ENCODE measurements around the gene HAPSTR1.

Gene HAPSTR1

DNA sequence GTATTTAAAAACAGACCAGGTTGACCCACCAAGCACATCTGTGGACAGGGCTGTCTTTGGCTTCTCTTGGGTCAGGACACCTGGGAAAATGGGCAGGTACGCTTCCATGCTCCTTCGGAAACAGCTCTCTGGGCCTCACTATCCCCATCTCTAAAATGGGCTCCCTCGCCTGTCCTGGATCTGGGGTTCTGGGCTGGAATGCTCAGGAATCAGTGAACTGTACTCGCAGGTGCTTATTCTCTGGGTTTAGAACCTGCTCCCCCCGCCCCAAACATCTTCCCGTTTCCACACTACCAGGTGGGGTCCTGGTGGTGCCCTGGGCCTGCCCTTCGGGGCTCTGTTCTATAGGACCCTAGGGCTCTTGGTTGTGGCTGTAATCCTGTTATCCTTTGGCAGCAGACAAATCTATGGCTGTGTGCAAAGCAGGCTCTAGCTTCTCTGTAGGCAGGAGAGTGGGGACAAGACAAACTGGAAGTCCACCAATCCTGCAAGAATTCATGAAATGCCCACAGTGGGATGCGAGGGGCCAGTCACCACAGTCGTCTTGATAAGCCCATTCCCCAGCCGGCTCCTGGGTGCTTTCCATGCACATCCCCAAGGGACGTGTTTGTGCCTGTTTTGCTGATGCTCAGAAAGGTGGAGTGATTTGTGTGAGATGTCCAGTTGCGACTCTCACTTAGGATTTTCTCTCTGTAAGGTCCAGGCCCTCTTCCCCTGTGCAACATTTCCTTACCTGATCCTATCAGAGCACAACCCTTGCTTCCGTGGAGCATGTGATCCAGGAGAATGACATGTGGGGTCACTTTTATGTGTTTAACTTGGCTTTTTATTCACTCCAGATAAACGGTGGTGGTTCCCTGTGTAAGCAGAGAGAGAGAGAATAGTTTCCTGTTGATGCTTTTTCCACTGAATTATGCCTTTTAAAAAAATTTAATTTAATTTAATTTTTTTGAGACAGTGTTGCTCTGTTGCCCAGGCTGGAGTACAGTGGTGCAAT is 37.2 kb downstream of the HAPSTR1 start:
- Histone ChIP-seq H3K27me3 (ENCODE audit: insufficient read depth, low read length, poor library complexity) (no peaks in the 10 kb centered on the region), H3K4me3 (ENCODE audit: low read depth in 1 of 2, low read length in 2 of 2) (no peak overlapping the region), H3K36me3 (ENCODE audit: insufficient read depth, low read length) (peaks cover 17% of the 10 kb centered on the region), H3K4me2 (ENCODE audit: insufficient read depth, low read length) (no peak overlapping the region), H3K27ac (ENCODE audit: low read length) (peak overlapping the region; percentile 37; the same call in 1 of the 2 replicates), H3K9ac (ENCODE audit: low read depth, low read length) (no peak overlapping the region), H4K20me1 (ENCODE audit: insufficient read depth, low read length) (peaks cover 32% of the 10 kb centered on the region), H3K79me2 (ENCODE audit: insufficient read depth, low read length) (0 out of 2 replicates have a peak, but pooled peaks cover 4% of the 10 kb centered on the region), H3K9me3 (ENCODE audit: insufficient read depth, low read length, severe bottlenecking) (no peaks in the 10 kb centered on the region), H3K4me1 (ENCODE audit: insufficient read depth, low read length) (peaks cover 41% of the 10 kb centered on the region), H2AFZ (ENCODE audit: low read depth, low read length) (no peak overlapping the region)
- TF ChIP-seq, protein P1, sequence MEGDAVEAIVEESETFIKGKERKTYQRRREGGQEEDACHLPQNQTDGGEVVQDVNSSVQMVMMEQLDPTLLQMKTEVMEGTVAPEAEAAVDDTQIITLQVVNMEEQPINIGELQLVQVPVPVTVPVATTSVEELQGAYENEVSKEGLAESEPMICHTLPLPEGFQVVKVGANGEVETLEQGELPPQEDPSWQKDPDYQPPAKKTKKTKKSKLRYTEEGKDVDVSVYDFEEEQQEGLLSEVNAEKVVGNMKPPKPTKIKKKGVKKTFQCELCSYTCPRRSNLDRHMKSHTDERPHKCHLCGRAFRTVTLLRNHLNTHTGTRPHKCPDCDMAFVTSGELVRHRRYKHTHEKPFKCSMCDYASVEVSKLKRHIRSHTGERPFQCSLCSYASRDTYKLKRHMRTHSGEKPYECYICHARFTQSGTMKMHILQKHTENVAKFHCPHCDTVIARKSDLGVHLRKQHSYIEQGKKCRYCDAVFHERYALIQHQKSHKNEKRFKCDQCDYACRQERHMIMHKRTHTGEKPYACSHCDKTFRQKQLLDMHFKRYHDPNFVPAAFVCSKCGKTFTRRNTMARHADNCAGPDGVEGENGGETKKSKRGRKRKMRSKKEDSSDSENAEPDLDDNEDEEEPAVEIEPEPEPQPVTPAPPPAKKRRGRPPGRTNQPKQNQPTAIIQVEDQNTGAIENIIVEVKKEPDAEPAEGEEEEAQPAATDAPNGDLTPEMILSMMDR (IDR thresholded peaks at IDR 0.05; ENCODE audit: borderline replicate concordance, extremely low read depth, low read length, poor library complexity, severe bottlenecking): no peak
- TF ChIP-seq EZH2 (IDR thresholded peaks at IDR 0.05; ENCODE audit: borderline replicate concordance, low read depth, low read length, severe bottlenecking): no peak
- DNase-seq (no peak), ATAC-seq (ENCODE audit: insufficient read depth, low read depth) (no peak)

DNA sequence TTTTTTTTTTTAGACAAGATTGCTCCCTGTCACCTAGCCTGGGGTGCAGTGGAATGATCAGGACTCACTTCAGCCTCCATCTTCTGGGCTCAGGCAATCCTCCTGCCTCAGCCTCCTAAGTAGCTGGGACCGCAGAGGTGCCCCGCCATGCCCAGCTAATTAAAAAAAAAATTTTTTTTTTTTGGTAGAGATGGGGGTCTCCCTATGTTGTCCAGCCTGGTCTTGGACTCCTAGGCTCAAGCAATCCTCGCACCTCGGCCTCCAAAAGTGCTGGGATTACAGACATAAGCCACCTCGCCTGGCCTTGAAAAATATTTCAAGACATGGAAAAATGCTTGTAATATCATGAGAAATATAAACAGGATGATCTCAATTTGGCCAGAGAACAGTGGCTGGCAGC is 42.9 kb downstream of the HAPSTR1 start:
- no peaks in the 10 kb centered on the region for H3K36me3 ChIP-seq (ENCODE audit: insufficient read depth, low read length)
- TF ChIP-seq, protein P1 (IDR thresholded peaks at IDR 0.05; ENCODE audit: borderline replicate concordance, extremely low read depth, low read length, poor library complexity, severe bottlenecking): no peak
- TF ChIP-seq EZH2 (IDR thresholded peaks at IDR 0.05; ENCODE audit: borderline replicate concordance, low read depth, low read length, severe bottlenecking): no peak
- DNase-seq (no peak), ATAC-seq (ENCODE audit: insufficient read depth, low read depth) (no peak)
- no peak overlapping the region for H3K4me2 ChIP-seq (ENCODE audit: insufficient read depth, low read length)
- no peaks in the 10 kb centered on the region for H3K9me3 ChIP-seq (ENCODE audit: insufficient read depth, low read length, severe bottlenecking)
- H3K4me1 ChIP-seq (ENCODE audit: insufficient read depth, low read length): peaks cover 4% of the 10 kb centered on the region; the same call in 1 of the 2 replicates
- H3K9ac ChIP-seq (ENCODE audit: low read depth, low read length): no peak overlapping the region
- H3K4me3 ChIP-seq (ENCODE audit: low read depth in 1 of 2, low read length in 2 of 2): no peak overlapping the region
- no peaks in the 10 kb centered on the region for H3K79me2 ChIP-seq (ENCODE audit: insufficient read depth, low read length)
- H4K20me1 ChIP-seq (ENCODE audit: insufficient read depth, low read length): peaks cover 8% of the 10 kb centered on the region; the same call in 1 of the 2 replicates
- no peak overlapping the region for H3K27ac ChIP-seq (ENCODE audit: low read length)
- H3K27me3 ChIP-seq (ENCODE audit: insufficient read depth, low read length, poor library complexity): no peaks in the 10 kb centered on the region
- H2AFZ ChIP-seq (ENCODE audit: low read depth, low read length): no peak overlapping the region

DNA sequence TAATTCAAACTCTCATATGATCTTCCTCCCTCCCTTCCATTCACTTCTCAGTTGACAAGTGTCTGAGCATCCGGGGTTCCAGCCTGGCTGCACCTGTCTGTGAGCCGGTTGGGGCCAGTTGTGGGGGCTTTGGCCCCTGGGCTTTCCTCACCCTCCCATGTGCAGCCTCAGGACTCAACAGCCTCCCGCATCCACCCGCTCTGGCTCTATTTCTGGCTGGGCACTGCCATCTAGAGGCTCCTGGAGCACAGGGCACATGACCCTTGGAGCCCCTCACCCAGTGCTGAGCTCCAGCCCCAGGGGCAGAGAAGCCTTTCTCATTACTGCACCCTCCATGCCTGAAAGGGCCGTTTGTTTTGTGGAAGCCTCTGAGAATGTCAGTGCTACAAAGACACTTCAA is 43.3 kb downstream of the HAPSTR1 start:
- peaks cover 4% of the 10 kb centered on the region; the same call in 1 of the 2 replicates for H3K4me1 ChIP-seq (ENCODE audit: insufficient read depth, low read length)
- no peaks in the 10 kb centered on the region for H3K27me3 ChIP-seq (ENCODE audit: insufficient read depth, low read length, poor library complexity)
- no peak for TF ChIP-seq EZH2 (IDR thresholded peaks at IDR 0.05; ENCODE audit: borderline replicate concordance, low read depth, low read length, severe bottlenecking)
- TF ChIP-seq, protein P1 (IDR thresholded peaks at IDR 0.05; ENCODE audit: borderline replicate concordance, extremely low read depth, low read length, poor library complexity, severe bottlenecking): peak; percentile 83
- no peaks in the 10 kb centered on the region for H3K9me3 ChIP-seq (ENCODE audit: insufficient read depth, low read length, severe bottlenecking)
- H2AFZ ChIP-seq (ENCODE audit: low read depth, low read length): no peak overlapping the region
- H4K20me1 ChIP-seq (ENCODE audit: insufficient read depth, low read length): peaks cover 8% of the 10 kb centered on the region; the same call in 1 of the 2 replicates
- no peaks in the 10 kb centered on the region for H3K36me3 ChIP-seq (ENCODE audit: insufficient read depth, low read length)
- no peaks in the 10 kb centered on the region for H3K79me2 ChIP-seq (ENCODE audit: insufficient read depth, low read length)
- H3K9ac ChIP-seq (ENCODE audit: low read depth, low read length): no peak overlapping the region
- no peak overlapping the region for H3K27ac ChIP-seq (ENCODE audit: low read length)
- H3K4me2 ChIP-seq (ENCODE audit: insufficient read depth, low read length): no peak overlapping the region
- no peak overlapping the region for H3K4me3 ChIP-seq (ENCODE audit: low read depth in 1 of 2, low read length in 2 of 2)
- ATAC-seq (ENCODE audit: insufficient read depth, low read depth): peak; percentile 92
- peak; percentile 75 for DNase-seq
